PFSK-1 (cell line): ENCODE results near the gene RTL3.

Experiments
- FOXP2 ChIP-seq: optimal IDR thresholded peaks from 2 replicates; pipeline ENCODE3; 2011; ENCODE audit warnings: borderline replicate concordance, control low read depth, inconsistent platforms; ENCODE audit not compliant: insufficient read depth; ENCODE audit errors: extremely low read length, extremely low read depth
- POLR2AphosphoS5 ChIP-seq: IDR thresholded peaks from 2 replicates; pipeline ENCODE4 v1.6.1; 2012; ENCODE audit warnings: low read depth, mild to moderate bottlenecking, control low read depth, low read length, moderate library complexity
- SIN3A ChIP-seq: IDR thresholded peaks from 2 replicates; pipeline ENCODE4 v1.6.1; 2012; ENCODE audit warnings: mild to moderate bottlenecking, low read length, moderate library complexity, borderline replicate concordance; ENCODE audit not compliant: insufficient read depth
- TAF1 ChIP-seq: IDR thresholded peaks from 2 replicates; pipeline ENCODE4 v1.6.1; 2012; ENCODE audit warnings: low read length, control low read depth, borderline replicate concordance; ENCODE audit not compliant: insufficient read depth
- TF ChIP-seq, protein P1 (sequence below), 2 experiments: IDR thresholded peaks; 2 replicates each; pipeline versions ENCODE4 v1.6.1 to v1.8.0; 2011 to 2012; ENCODE audit warnings: low read depth in 2 of 2, low read length in 2 of 2, control low read depth in 1 of 2, inconsistent platforms in 1 of 2, mild to moderate bottlenecking in 1 of 2, moderate library complexity in 1 of 2; ENCODE audit not compliant: insufficient read depth in 1 of 2

Gene RTL3

DNA sequence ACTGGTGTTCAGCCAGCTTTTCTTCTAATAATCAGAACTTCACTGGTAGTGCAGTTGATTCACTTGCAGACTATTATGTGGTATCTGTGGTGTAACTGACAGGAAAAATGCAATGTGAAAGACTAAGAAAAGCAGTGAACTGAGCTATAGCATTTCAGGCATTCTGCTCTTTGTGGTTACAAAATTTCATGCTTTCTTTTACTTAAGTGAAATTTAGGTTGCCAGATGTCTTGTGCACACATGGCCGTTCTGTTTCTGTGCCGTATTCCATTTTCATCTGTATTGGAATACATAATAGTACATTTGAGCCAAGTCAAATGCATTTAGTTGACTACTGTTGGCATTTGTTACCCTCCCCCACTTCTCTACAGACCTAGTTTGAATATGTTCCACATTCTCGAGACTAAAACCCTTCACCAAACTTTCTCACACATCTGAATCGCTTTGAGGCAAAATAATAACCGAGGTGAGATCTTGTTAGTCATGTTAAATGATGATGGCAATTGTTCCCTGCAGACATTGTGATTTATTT, 8.2 kb downstream of the RTL3 start:
- TF ChIP-seq POLR2AphosphoS5 (no peak), TAF1 (no peak)
- TF ChIP-seq, protein P1, sequence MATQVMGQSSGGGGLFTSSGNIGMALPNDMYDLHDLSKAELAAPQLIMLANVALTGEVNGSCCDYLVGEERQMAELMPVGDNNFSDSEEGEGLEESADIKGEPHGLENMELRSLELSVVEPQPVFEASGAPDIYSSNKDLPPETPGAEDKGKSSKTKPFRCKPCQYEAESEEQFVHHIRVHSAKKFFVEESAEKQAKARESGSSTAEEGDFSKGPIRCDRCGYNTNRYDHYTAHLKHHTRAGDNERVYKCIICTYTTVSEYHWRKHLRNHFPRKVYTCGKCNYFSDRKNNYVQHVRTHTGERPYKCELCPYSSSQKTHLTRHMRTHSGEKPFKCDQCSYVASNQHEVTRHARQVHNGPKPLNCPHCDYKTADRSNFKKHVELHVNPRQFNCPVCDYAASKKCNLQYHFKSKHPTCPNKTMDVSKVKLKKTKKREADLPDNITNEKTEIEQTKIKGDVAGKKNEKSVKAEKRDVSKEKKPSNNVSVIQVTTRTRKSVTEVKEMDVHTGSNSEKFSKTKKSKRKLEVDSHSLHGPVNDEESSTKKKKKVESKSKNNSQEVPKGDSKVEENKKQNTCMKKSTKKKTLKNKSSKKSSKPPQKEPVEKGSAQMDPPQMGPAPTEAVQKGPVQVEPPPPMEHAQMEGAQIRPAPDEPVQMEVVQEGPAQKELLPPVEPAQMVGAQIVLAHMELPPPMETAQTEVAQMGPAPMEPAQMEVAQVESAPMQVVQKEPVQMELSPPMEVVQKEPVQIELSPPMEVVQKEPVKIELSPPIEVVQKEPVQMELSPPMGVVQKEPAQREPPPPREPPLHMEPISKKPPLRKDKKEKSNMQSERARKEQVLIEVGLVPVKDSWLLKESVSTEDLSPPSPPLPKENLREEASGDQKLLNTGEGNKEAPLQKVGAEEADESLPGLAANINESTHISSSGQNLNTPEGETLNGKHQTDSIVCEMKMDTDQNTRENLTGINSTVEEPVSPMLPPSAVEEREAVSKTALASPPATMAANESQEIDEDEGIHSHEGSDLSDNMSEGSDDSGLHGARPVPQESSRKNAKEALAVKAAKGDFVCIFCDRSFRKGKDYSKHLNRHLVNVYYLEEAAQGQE (IDR thresholded peaks at IDR 0.05; ENCODE audit: insufficient read depth in 1 of 2, low read depth in 2 of 2, low read length in 2 of 2) = no peak

DNA sequence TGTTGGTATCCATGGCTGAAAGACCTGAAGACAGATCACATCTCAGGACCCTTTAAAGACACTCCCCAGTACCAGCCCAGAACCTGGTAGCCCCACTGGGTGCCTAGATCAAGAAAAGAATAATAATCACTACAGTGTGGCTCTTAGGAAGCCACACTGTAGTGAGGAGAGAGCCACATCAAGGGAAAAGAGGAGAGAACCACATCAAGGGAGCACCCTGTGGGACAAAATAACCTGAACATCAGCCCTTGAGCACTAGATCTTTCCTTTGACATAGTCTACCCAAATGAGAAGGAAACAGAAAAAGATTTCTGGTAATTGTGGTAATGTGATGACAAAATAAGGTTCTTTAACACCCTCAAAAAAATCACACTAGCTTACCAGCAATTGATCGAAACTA, 15.3 kb downstream of the RTL3 start:
- TF ChIP-seq POLR2AphosphoS5 = no peak
- no peak for TF ChIP-seq TAF1

DNA sequence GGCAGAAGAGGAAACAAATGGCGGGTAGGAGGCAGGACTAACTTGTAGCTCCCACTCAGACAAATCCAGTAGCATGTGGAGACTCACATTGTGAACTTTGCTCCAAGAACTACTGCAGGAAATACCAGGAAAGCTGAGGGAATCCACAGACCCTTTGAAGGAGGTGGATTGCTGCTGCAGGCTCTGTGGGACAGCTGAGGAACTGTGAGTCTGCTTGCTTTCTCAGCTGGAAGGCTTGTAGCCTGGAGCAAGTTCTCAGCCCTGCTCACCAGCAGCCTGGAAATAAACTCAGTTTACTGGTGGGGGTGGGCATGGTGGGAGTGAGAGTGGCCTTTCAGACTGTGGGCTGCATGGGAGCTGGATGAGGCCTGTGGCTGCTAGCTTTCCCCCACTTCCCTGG, 16.0 kb downstream of the RTL3 start:
- TF ChIP-seq, protein P1 (IDR thresholded peaks at IDR 0.05; ENCODE audit: insufficient read depth in 1 of 2, low read depth in 2 of 2, low read length in 2 of 2) = no peak
- TF ChIP-seq POLR2AphosphoS5 = no peak
- TF ChIP-seq SIN3A = no peak
- TF ChIP-seq FOXP2 = no peak
- TF ChIP-seq TAF1 = no peak

DNA sequence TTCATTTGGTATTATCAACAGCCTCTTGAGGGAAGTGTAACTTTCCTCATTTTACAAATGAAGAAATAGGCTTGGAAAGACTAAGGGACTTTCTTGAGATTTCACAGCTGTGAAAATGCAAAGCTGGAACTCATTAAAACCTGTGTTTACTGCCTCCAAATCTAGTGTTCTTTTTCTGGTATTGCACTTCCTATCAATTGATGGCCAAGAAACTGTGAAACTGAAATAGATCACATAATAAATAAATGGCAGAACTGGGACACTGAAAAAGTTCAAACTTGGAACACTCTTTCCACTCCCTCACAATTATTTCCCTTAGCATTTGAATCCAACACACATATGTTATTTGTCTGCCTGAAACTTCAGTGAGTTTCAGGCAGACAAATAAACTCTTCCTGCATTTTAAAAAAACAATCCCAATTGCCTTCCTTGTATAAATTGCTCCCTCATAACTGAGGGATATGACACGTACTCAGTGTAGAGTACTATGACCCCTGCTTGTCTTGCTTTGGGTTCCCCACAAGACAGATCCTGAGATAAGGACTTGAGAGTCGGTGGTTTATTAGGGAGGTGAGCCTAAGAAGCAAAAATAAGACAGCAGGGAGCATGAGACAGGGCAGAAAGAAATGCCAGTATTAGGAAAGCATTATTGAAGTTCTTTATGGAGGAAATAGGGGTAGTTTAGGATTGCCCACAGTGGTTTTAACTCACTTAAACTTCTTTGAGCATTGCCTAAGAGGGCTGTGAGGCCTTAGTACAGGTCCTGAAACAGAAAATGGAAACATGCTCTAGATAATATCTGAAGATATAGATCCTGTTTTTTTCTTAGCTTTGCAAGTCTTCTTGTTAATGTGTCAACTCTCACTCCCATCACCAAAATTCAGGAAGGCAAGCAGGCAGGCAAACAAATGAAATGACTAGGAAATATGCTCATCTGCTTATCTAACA, 33.9 kb downstream of the RTL3 start:
- TF ChIP-seq SIN3A (no peak), TAF1 (no peak), FOXP2 (no peak), POLR2AphosphoS5 (no peak)
- TF ChIP-seq, protein P1 (IDR thresholded peaks at IDR 0.05; ENCODE audit: insufficient read depth in 1 of 2, low read depth in 2 of 2, low read length in 2 of 2) = no peak

DNA sequence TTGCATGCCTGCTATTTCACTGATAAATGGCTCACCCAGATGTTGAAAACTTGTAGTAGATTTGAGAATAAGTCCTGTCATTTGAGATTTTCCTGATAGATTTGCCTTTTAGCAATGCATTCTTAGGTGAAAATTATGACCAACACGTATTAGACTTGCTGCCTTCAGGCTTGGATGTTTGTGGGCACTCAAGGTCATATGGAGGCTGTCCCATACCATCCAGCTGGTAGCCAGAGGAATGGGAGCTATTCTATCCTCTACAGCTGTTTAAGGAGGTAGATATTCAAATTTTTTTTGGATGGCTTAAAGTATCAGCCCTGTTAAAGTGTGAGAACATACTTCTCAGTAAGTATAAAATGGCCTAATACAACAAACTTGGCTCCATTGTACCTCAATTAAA, 34.7 kb downstream of the RTL3 start:
- TF ChIP-seq POLR2AphosphoS5 = no peak
- TF ChIP-seq TAF1 = no peak
- TF ChIP-seq FOXP2 = no peak
- TF ChIP-seq SIN3A = no peak
- TF ChIP-seq, protein P1 (IDR thresholded peaks at IDR 0.05; ENCODE audit: insufficient read depth in 1 of 2, low read depth in 2 of 2, low read length in 2 of 2) = no peak
